Activated T-cell treated with anti-CD3 and anti-CD28 coated beads for 4 hours (primary cell): Measurements from ENCODE around the gene CMPK2.

ENCODE experiments used
- DNase-seq: peaks from one replicate; pipeline ENCODE4 v3.0.0-alpha.2; 2020

The CMPK2 gene

GRCh38 chr2:6841537-6842287 lies 24.0 kb downstream of the CMPK2 start:
- DNase-seq: no peak

- DNase-seq: no peak
These were observed 26.9 kb downstream of the CMPK2 start for GRCh38 chr2:6838673-6839319.

GRCh38 chr2:6835467-6835866 lies 30.2 kb downstream of the CMPK2 start:
- no peak for DNase-seq

- DNase-seq: no peak
These were observed 31.5 kb downstream of the CMPK2 start for GRCh38 chr2:6834163-6834562.

GRCh38 chr2:6833300-6833604 lies 32.5 kb downstream of the CMPK2 start:
- no peak for DNase-seq

GRCh38 chr2:6832596-6833299 lies 33.0 kb downstream of the CMPK2 start:
- DNase-seq: no peak

- no peak for DNase-seq
These were observed 34.5 kb downstream of the CMPK2 start for GRCh38 chr2:6831229-6831628.

GRCh38 chr2:6828299-6828584 lies 37.5 kb downstream of the CMPK2 start:
- no peak for DNase-seq

GRCh38 chr2:6827566-6828298 lies 38.0 kb downstream of the CMPK2 start:
- DNase-seq: no peak

- DNase-seq: peak; percentile 54
These were observed 39.4 kb downstream of the CMPK2 start for GRCh38 chr2:6826081-6826913.

- DNase-seq: no peak
These were observed 40.7 kb downstream of the CMPK2 start for GRCh38 chr2:6824962-6825361.

GRCh38 chr2:6823111-6823510 lies 42.6 kb downstream of the CMPK2 start:
- no peak for DNase-seq

GRCh38 chr2:6822406-6822805 lies 43.3 kb downstream of the CMPK2 start:
- DNase-seq: no peak

GRCh38 chr2:6820903-6821584 lies 44.7 kb downstream of the CMPK2 start:
- no peak for DNase-seq

GRCh38 chr2:6820236-6820635 lies 45.5 kb downstream of the CMPK2 start:
- DNase-seq: no peak

- no peak for DNase-seq
These were observed 46.0 kb downstream of the CMPK2 start for GRCh38 chr2:6819668-6820067.

- no peak for DNase-seq
These were observed 47.7 kb downstream of the CMPK2 start for GRCh38 chr2:6818012-6818411.

GRCh38 chr2:6814869-6815268 lies 50.8 kb downstream of the CMPK2 start:
- DNase-seq: no peak

- DNase-seq: no peak
These were observed 51.4 kb downstream of the CMPK2 start for GRCh38 chr2:6814312-6814711.

GRCh38 chr2:6813573-6813972 lies 52.1 kb downstream of the CMPK2 start:
- DNase-seq: no peak

GRCh38 chr2:6812857-6813530 lies 52.7 kb downstream of the CMPK2 start:
- DNase-seq: no peak

GRCh38 chr2:6810961-6811360 lies 54.7 kb downstream of the CMPK2 start:
- no peak for DNase-seq
